Measurements from ENCODE around the gene TMEM135. TPM values are rescaled to one million over a fixed set of nuclear protein-coding genes. Genes with fewer than 3 reads are reported as not detected.
A peak's percentile ranks its signal among the peaks of the same experiment; 100 is the strongest.
"Not testable (repeated sequence)": the region's sequence is repeated elsewhere in the genome, so short reads cannot be mapped to it uniquely, and the experiment has no call there.

TMEM135 gene
- total RNA-seq, 2 donors from 2014 or later, result 23.9 to 25.3 TPM

GRCh38 chr11:87063982-87064381 lies 26.2 kb downstream of the TMEM135 start:
- H3K9me3 ChIP-seq (ENCODE audit: control insufficient read depth, low read length, poor library complexity, severe bottlenecking), result no peaks in the 10 kb centered on the region
- Mint-ChIP-seq H3K27me3 (no peaks in the 10 kb centered on the region), H3K27ac (no peak overlapping the region), H3K36me3 (ENCODE audit: low read depth) (no peaks in the 10 kb centered on the region), H3K4me3 (no peak overlapping the region), H3K4me1 (peaks cover 14% of the 10 kb centered on the region)
- DNase-seq, result no peak
- ATAC-seq, result no peak

GRCh38 chr11:87072787-87073186 lies 35.1 kb downstream of the TMEM135 start:
- no peaks in the 10 kb centered on the region for H3K36me3 Mint-ChIP-seq (ENCODE audit: low read depth)
- H3K27ac Mint-ChIP-seq, result no peak overlapping the region
- no peaks in the 10 kb centered on the region for H3K27me3 Mint-ChIP-seq
- peaks cover 3% of the 10 kb centered on the region for H3K4me1 Mint-ChIP-seq
- ATAC-seq, result no peak
- H3K4me3 Mint-ChIP-seq, result no peak overlapping the region
- no peak for DNase-seq
- H3K9me3 ChIP-seq (ENCODE audit: control insufficient read depth, low read length, poor library complexity, severe bottlenecking), result no peaks in the 10 kb centered on the region

GRCh38 chr11:87076260-87076783 lies 38.6 kb downstream of the TMEM135 start:
- DNase-seq (no peak), ATAC-seq (no peak)
- Mint-ChIP-seq H3K4me3 (no peak overlapping the region), H3K4me1 (peaks cover 5% of the 10 kb centered on the region), H3K36me3 (ENCODE audit: low read depth) (peaks cover 3% of the 10 kb centered on the region), H3K27ac (no peak overlapping the region), H3K27me3 (no peaks in the 10 kb centered on the region)
- H3K9me3 ChIP-seq (ENCODE audit: control insufficient read depth, low read length, poor library complexity, severe bottlenecking), result no peaks in the 10 kb centered on the region

GRCh38 chr11:87076874-87077429 lies 39.2 kb downstream of the TMEM135 start:
- DNase-seq, result no peak
- H3K27ac Mint-ChIP-seq, result no peak overlapping the region
- no peak for ATAC-seq
- peaks cover 3% of the 10 kb centered on the region for H3K36me3 Mint-ChIP-seq (ENCODE audit: low read depth)
- H3K27me3 Mint-ChIP-seq, result no peaks in the 10 kb centered on the region
- no peaks in the 10 kb centered on the region for H3K9me3 ChIP-seq (ENCODE audit: control insufficient read depth, low read length, poor library complexity, severe bottlenecking)
- peaks cover 11% of the 10 kb centered on the region for H3K4me1 Mint-ChIP-seq
- H3K4me3 Mint-ChIP-seq, result no peak overlapping the region

GRCh38 chr11:87081358-87081757 lies 43.6 kb downstream of the TMEM135 start:
- no peaks in the 10 kb centered on the region for H3K9me3 ChIP-seq (ENCODE audit: control insufficient read depth, low read length, poor library complexity, severe bottlenecking)
- Mint-ChIP-seq H3K36me3 (ENCODE audit: low read depth) (peaks cover 3% of the 10 kb centered on the region), H3K4me3 (peak overlapping the region; percentile 84), H3K27me3 (no peaks in the 10 kb centered on the region), H3K4me1 (peaks cover 20% of the 10 kb centered on the region), H3K27ac (peak overlapping the region; percentile 93)
- ATAC-seq (peak; percentile 46), DNase-seq (no peak)

GRCh38 chr11:87082590-87082989 lies 44.9 kb downstream of the TMEM135 start:
- no peak overlapping the region for H3K4me3 Mint-ChIP-seq
- H3K36me3 Mint-ChIP-seq (ENCODE audit: low read depth), result peaks cover 3% of the 10 kb centered on the region
- DNase-seq (no peak), ATAC-seq (no peak)
- peaks cover 20% of the 10 kb centered on the region for H3K4me1 Mint-ChIP-seq
- H3K27ac Mint-ChIP-seq, result peak overlapping the region; percentile 93
- H3K27me3 Mint-ChIP-seq, result no peaks in the 10 kb centered on the region
- H3K9me3 ChIP-seq (ENCODE audit: control insufficient read depth, low read length, poor library complexity, severe bottlenecking), result no peaks in the 10 kb centered on the region

- no peak for DNase-seq
- Mint-ChIP-seq H3K27ac (peak overlapping the region; percentile 45), H3K4me3 (no peak overlapping the region), H3K27me3 (no peaks in the 10 kb centered on the region), H3K4me1 (peaks cover 20% of the 10 kb centered on the region), H3K36me3 (ENCODE audit: low read depth) (peaks cover 3% of the 10 kb centered on the region)
- H3K9me3 ChIP-seq (ENCODE audit: control insufficient read depth, low read length, poor library complexity, severe bottlenecking), result no peaks in the 10 kb centered on the region
- no peak for ATAC-seq
Observed at GRCh38 chr11:87083029-87083428, 45.3 kb downstream of the TMEM135 start.

- H3K4me3 Mint-ChIP-seq, result no peak overlapping the region
- no peaks in the 10 kb centered on the region for H3K9me3 ChIP-seq (ENCODE audit: control insufficient read depth, low read length, poor library complexity, severe bottlenecking)
- no peaks in the 10 kb centered on the region for H3K27me3 Mint-ChIP-seq
- ATAC-seq, result no peak
- H3K4me1 Mint-ChIP-seq, result peaks cover 2% of the 10 kb centered on the region
- H3K27ac Mint-ChIP-seq, result no peak overlapping the region
- no peak for DNase-seq
- H3K36me3 Mint-ChIP-seq (ENCODE audit: low read depth), result no peaks in the 10 kb centered on the region
Observed at GRCh38 chr11:87092159-87092558, 54.4 kb downstream of the TMEM135 start.

GRCh38 chr11:87092567-87092966 lies 54.8 kb downstream of the TMEM135 start:
- Mint-ChIP-seq H3K27me3 (no peaks in the 10 kb centered on the region), H3K36me3 (ENCODE audit: low read depth) (no peaks in the 10 kb centered on the region), H3K4me1 (peaks cover 4% of the 10 kb centered on the region), H3K27ac (no peak overlapping the region), H3K4me3 (no peak overlapping the region)
- DNase-seq (no peak), ATAC-seq (no peak)
- H3K9me3 ChIP-seq (ENCODE audit: control insufficient read depth, low read length, poor library complexity, severe bottlenecking), result no peaks in the 10 kb centered on the region

GRCh38 chr11:87097582-87097981 lies 59.8 kb downstream of the TMEM135 start:
- Mint-ChIP-seq H3K27me3 (no peaks in the 10 kb centered on the region), H3K36me3 (ENCODE audit: low read depth) (no peaks in the 10 kb centered on the region), H3K4me3 (no peak overlapping the region), H3K27ac (peak overlapping the region; percentile 29), H3K4me1 (peaks cover 10% of the 10 kb centered on the region)
- H3K9me3 ChIP-seq (ENCODE audit: control insufficient read depth, low read length, poor library complexity, severe bottlenecking), result no peaks in the 10 kb centered on the region
- peak; percentile 90 for ATAC-seq
- no peak for DNase-seq

- no peak overlapping the region for H3K27ac Mint-ChIP-seq
- peaks cover 12% of the 10 kb centered on the region for H3K4me1 Mint-ChIP-seq
- H3K27me3 Mint-ChIP-seq, result no peaks in the 10 kb centered on the region
- DNase-seq, result no peak
- H3K36me3 Mint-ChIP-seq (ENCODE audit: low read depth), result peaks cover 2% of the 10 kb centered on the region
- no peaks in the 10 kb centered on the region for H3K9me3 ChIP-seq (ENCODE audit: control insufficient read depth, low read length, poor library complexity, severe bottlenecking)
- no peak overlapping the region for H3K4me3 Mint-ChIP-seq
- no peak for ATAC-seq
Observed at GRCh38 chr11:87101956-87102580, 64.3 kb downstream of the TMEM135 start.

- H3K9me3 ChIP-seq (ENCODE audit: control insufficient read depth, low read length, poor library complexity, severe bottlenecking); H3K27me3 Mint-ChIP-seq; H3K4me3 Mint-ChIP-seq; H3K36me3 Mint-ChIP-seq (ENCODE audit: low read depth); H3K4me1 Mint-ChIP-seq; ATAC-seq; H3K27ac Mint-ChIP-seq; DNase-seq: not testable (repeated sequence)
Observed at GRCh38 chr11:87105826-87106225, 68.1 kb downstream of the TMEM135 start.

- not testable (repeated sequence) for H3K27ac Mint-ChIP-seq; H3K9me3 ChIP-seq (ENCODE audit: control insufficient read depth, low read length, poor library complexity, severe bottlenecking); H3K4me1 Mint-ChIP-seq; H3K27me3 Mint-ChIP-seq; DNase-seq; ATAC-seq; H3K36me3 Mint-ChIP-seq (ENCODE audit: low read depth); H3K4me3 Mint-ChIP-seq
Observed at GRCh38 chr11:87107379-87107778, 69.6 kb downstream of the TMEM135 start.

Measured in T-helper 17 cell (primary cell).